IMR-90 (cell line): ENCODE data around the gene PSORS1C2. TPM values are rescaled to one million over a fixed set of nuclear protein-coding genes. Genes with fewer than 3 reads are reported as not detected.

Experiments used
- ATAC-seq: fragments of 200-7000 bp; cut with Tn5 transposase; 2 replicates; pipeline ENCODE4 v1.9.1; 2020; ENCODE audit warnings: low read depth, mild to moderate bottlenecking, moderate library complexity
- BruUV-seq: library from RNA; stranded (reverse); fragments of 400-500 nt; replicated peaks from 2 replicates; lab custom pipeline; 2021; lab: Mats Ljungman, UMichigan
- CTCF ChIA-PET: fragments of 300-600 bp; formaldehyde crosslinking; extraction: SDS; loops from one replicate; lab custom pipeline; 2021; ENCODE audit warnings: antibody characterized with exemption; lab: Yijun Ruan, JAX
- POLR2A ChIA-PET: fragments of 300-600 bp; sonication (Branson Sonifier 250); formaldehyde crosslinking; loops from one replicate; lab custom pipeline; 2022; ENCODE audit warnings: antibody characterized with exemption; ENCODE audit not compliant: unreplicated experiment; lab: Charles Lee
- DNase-seq: peaks from one replicate; pipeline ENCODE4 v3.0.0; 2013
- H2AFZ ChIP-seq: replicated peaks from 2 replicates; pipeline ENCODE3; 2013; ENCODE audit warnings: low read length, mild to moderate bottlenecking; ENCODE audit not compliant: poor library complexity
- H2AK5ac ChIP-seq: 2 replicates; pipeline ENCODE4 v1.6.1; 2013; ENCODE audit warnings: low read depth, low read length, inconsistent platforms
- H2AK9ac ChIP-seq: replicated peaks from 2 replicates; pipeline ENCODE3; 2013; ENCODE audit warnings: mild to moderate bottlenecking, low read depth, low read length, moderate library complexity; ENCODE audit not compliant: poor library complexity
- H2BK120ac ChIP-seq: 2 replicates; pipeline ENCODE4 v1.6.1; 2013; ENCODE audit warnings: low read depth, low read length, inconsistent platforms
- H2BK15ac ChIP-seq: 3 replicates; pipeline ENCODE4 v1.6.1; 2013; ENCODE audit warnings: low read depth, low read length, inconsistent platforms
- H2BK20ac ChIP-seq: 2 replicates; pipeline ENCODE4 v1.6.1; 2013; ENCODE audit warnings: low read depth, mild to moderate bottlenecking, inconsistent platforms, low read length, moderate library complexity
- H2BK5ac ChIP-seq: 2 replicates; pipeline ENCODE4 v1.6.1; 2013; ENCODE audit warnings: mild to moderate bottlenecking, low read depth, low read length, inconsistent platforms; ENCODE audit not compliant: poor library complexity, severe bottlenecking
- H3K14ac ChIP-seq: replicated peaks from 2 replicates; pipeline ENCODE4 v1.6.1; 2013; ENCODE audit warnings: low read depth, low read length, inconsistent platforms
- H3K18ac ChIP-seq: 2 replicates; pipeline ENCODE4 v1.6.1; 2013; ENCODE audit warnings: low read depth, low read length, control low read depth
- H3K23ac ChIP-seq: 2 replicates; pipeline ENCODE4 v1.6.1; 2013; ENCODE audit warnings: low read depth, low read length, inconsistent platforms
- H3K27ac ChIP-seq: 2 replicates; pipeline ENCODE4 v1.5.1; 2013; ENCODE audit warnings: mild to moderate bottlenecking, control low read depth, low read length; ENCODE audit not compliant: insufficient read depth
- H3K27me3 ChIP-seq: 2 replicates; pipeline ENCODE4 v1.6.1; 2013; ENCODE audit warnings: low read length; ENCODE audit not compliant: control insufficient read depth, insufficient read depth
- H3K36me3 ChIP-seq: 2 replicates; pipeline ENCODE4 v1.6.1; 2013; ENCODE audit warnings: low read length, mixed read lengths; ENCODE audit not compliant: control insufficient read depth, insufficient read depth
- H3K4ac ChIP-seq: 2 replicates; pipeline ENCODE4 v1.6.1; 2013; ENCODE audit warnings: low read depth, low read length, inconsistent platforms
- H3K4me1 ChIP-seq: 2 replicates; pipeline ENCODE4 v1.6.1; 2013; ENCODE audit warnings: low read length, mixed read lengths; ENCODE audit not compliant: control insufficient read depth, insufficient read depth
- H3K4me2 ChIP-seq: 2 replicates; pipeline ENCODE4 v1.6.1; 2013; ENCODE audit warnings: low read depth, mild to moderate bottlenecking, control low read depth, low read length, moderate library complexity
- H3K4me3 ChIP-seq: 2 replicates; pipeline ENCODE4 v1.5.1; 2013; ENCODE audit warnings: low read depth, mild to moderate bottlenecking, control low read depth, low read length, moderate library complexity; ENCODE audit not compliant: insufficient read depth
- H3K56ac ChIP-seq: 2 replicates; pipeline ENCODE4 v1.6.1; 2013; ENCODE audit warnings: low read length, inconsistent platforms; ENCODE audit not compliant: insufficient read depth; ENCODE audit errors: extremely low read depth
- H3K79me1 ChIP-seq, 2 experiments: 2 replicates each; pipeline ENCODE4 v1.6.1; 2013; ENCODE audit warnings: low read length in 2 of 2, inconsistent platforms in 1 of 2, low read depth in 1 of 2
- H3K9ac ChIP-seq: 2 replicates; pipeline ENCODE4 v1.6.1; 2013; ENCODE audit warnings: low read depth, low read length, control low read depth
- H3K9me1 ChIP-seq: 2 replicates; pipeline ENCODE4 v1.6.1; 2013; ENCODE audit warnings: low read length, inconsistent platforms; ENCODE audit not compliant: insufficient read depth
- H3K9me3 ChIP-seq: 2 replicates; pipeline ENCODE4 v1.6.1; 2013; ENCODE audit warnings: low read length; ENCODE audit not compliant: control insufficient read depth, insufficient read depth
- H4K20me1 ChIP-seq: 2 replicates; pipeline ENCODE4 v1.6.1; 2013; ENCODE audit warnings: low read length, inconsistent platforms; ENCODE audit not compliant: insufficient read depth
- H4K5ac ChIP-seq: 2 replicates; pipeline ENCODE4 v1.6.1; 2013; ENCODE audit warnings: mild to moderate bottlenecking, low read depth, low read length, control low read depth
- H4K8ac ChIP-seq, 2 experiments: 2 replicates each; pipeline ENCODE4 v1.6.1; 2013; ENCODE audit warnings: low read depth in 2 of 2, low read length in 2 of 2, control low read depth in 1 of 2, inconsistent platforms in 1 of 2
- H4K91ac ChIP-seq: 2 replicates; pipeline ENCODE4 v1.6.1; 2013; ENCODE audit warnings: low read depth, low read length, inconsistent platforms; ENCODE audit not compliant: insufficient read depth
- BHLHE40 ChIP-seq: fragments of 150-350 bp; IDR thresholded peaks from 2 replicates; pipeline ENCODE4 v1.6.1; 2016; ENCODE audit warnings: mild to moderate bottlenecking, low read depth, low read length
- CHD1 ChIP-seq: IDR thresholded peaks from 2 replicates; pipeline ENCODE4 v1.6.1; 2012; ENCODE audit warnings: low read depth, low read length, improper control_type of control experiment
- CTCF ChIP-seq: conservative IDR thresholded peaks from 2 replicates; pipeline ENCODE4 v1.5.1; 2012; ENCODE audit warnings: mild to moderate bottlenecking, low read depth, low read length, improper control_type of control experiment
- FOS ChIP-seq: fragments of 150-350 bp; IDR thresholded peaks from 2 replicates; pipeline ENCODE4 v1.6.1; 2016; ENCODE audit warnings: low read depth, low read length
- MAFK ChIP-seq: IDR thresholded peaks from 2 replicates; pipeline ENCODE4 v1.6.1; 2012; ENCODE audit warnings: low read depth, low read length, improper control_type of control experiment
- MAZ ChIP-seq: IDR thresholded peaks from 2 replicates; pipeline ENCODE4 v1.6.1; 2012; ENCODE audit warnings: low read depth, mild to moderate bottlenecking, low read length, improper control_type of control experiment, moderate library complexity, borderline replicate concordance
- MXI1 ChIP-seq: IDR thresholded peaks from 2 replicates; pipeline ENCODE4 v1.6.1; 2012; ENCODE audit warnings: low read depth, mild to moderate bottlenecking, low read length, moderate library complexity, borderline replicate concordance
- POLR2A ChIP-seq: IDR thresholded peaks from 2 replicates; pipeline ENCODE4 v1.6.1; 2012; ENCODE audit warnings: mild to moderate bottlenecking, low read depth, low read length
- RAD21 ChIP-seq: IDR thresholded peaks from 2 replicates; pipeline ENCODE4 v1.6.1; 2012; ENCODE audit warnings: low read length, improper control_type of control experiment
- RCOR1 ChIP-seq: IDR thresholded peaks from 2 replicates; pipeline ENCODE4 v1.6.1; 2012; ENCODE audit warnings: mild to moderate bottlenecking, low read length, improper control_type of control experiment; ENCODE audit not compliant: insufficient replicate concordance
- WGBS, 2 experiments: methylation state at CpG; one replicate each; pipeline versions ENCODE4 v1.1.5 to v1.1.7; 2013; ENCODE audit warnings: missing lambda C conversion rate in 2 of 2; ENCODE audit not compliant: insufficient read length in 1 of 2; ENCODE audit errors: extremely low coverage in 2 of 2; 5-methylcytosine and 5-hydroxymethylcytosine counted together
- dilution Hi-C: fragments of 300-500 bp; cut with HindIII; formaldehyde crosslinking; loops from one replicate; pipeline ENCODE4 v1.14.3; 2018; ENCODE audit warnings: low sequenced_read_pairs; ENCODE audit not compliant: unreplicated experiment
- in situ Hi-C: fragments of 300-500 bp; cut with MboI; formaldehyde crosslinking; loops from 3 replicates; pipeline ENCODE4 v1.14.3; 2019; ENCODE audit warnings: low sequenced_read_pairs, inconsistent platforms, mixed read lengths
- intact Hi-C: fragments of 100-400 bp; cut with micrococcal nuclease; formaldehyde crosslinking; loops from 2 replicates; pipeline ENCODE4 v1.10.0; 2022
- polyA plus RNA-seq, 3 experiments: library from polyadenylated mRNA; depleted of rRNA; stranded (reverse); fragments of >200 nt; gene quantifications; 2 replicates each; pipeline ENCODE4 v1.2.3, GENCODE V29; 2012; ENCODE audit warnings: low replicate concordance in 1 of 3
- total RNA-seq: library from RNA; depleted of rRNA; stranded (reverse); fragments of >200 nt; gene quantifications from 2 replicates; pipeline ENCODE4 v1.2.3, GENCODE V29; 2012
- TF ChIP-seq, protein P1 (sequence below): fragments of 150-350 bp; IDR thresholded peaks from 2 replicates; pipeline ENCODE4 v1.6.1; 2016; ENCODE audit warnings: low read depth, mild to moderate bottlenecking, low read length, moderate library complexity, borderline replicate concordance

Gene PSORS1C2
- total and polyA plus RNA-seq, 2 of the 4 experiments (the other 2 are of a cell fraction): not detected

DNA sequence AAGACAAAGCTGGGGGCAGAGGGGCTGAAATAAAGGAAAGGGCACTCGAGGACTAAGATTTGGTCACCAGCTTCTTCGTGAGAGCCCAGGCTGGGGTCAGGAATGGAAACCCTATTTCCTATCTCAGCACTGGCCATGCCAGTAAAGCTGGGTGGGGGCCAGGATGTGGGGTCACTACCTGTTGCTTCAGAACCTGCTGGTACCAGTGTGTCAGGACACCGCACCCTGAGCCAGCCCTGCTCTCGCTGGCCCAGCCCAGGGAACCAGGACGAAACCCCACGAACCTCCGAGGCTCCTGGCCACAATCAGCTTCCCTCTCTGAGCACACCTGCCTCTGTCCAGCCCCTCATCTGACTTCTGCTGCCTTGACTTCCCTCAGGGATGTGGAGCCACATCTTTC, 20.7 kb downstream of the PSORS1C2 start:
- Histone ChIP-seq H3K4me3 (no peak overlapping the region), H2AK9ac (peak overlapping the region; percentile 35), H4K8ac (no peak overlapping the region), H3K9me3 (no peaks in the 10 kb centered on the region), H4K91ac (no peak overlapping the region), H4K20me1 (no peaks in the 10 kb centered on the region), H2AK5ac (no peak overlapping the region), H2BK5ac (no peak overlapping the region), H2BK15ac (no peak overlapping the region), H3K27ac (no peak overlapping the region), H3K27me3 (peaks cover 3% of the 10 kb centered on the region; the same call in 1 of the 2 replicates), H3K79me1 (peaks cover 0 to 9% of the 10 kb centered on the region in 2 experiments; a peak in 2 of 4 replicates), H2BK120ac (no peak overlapping the region), H3K36me3 (no peaks in the 10 kb centered on the region), H3K9ac (no peak overlapping the region), H2AFZ (no peak overlapping the region), H3K14ac (no peak overlapping the region), H2BK20ac (no peak overlapping the region), H3K4ac (no peak overlapping the region), H3K18ac (no peak overlapping the region), H3K9me1 (peaks cover 15% of the 10 kb centered on the region), H3K4me1 (peaks cover 13% of the 10 kb centered on the region), H3K56ac (no peak overlapping the region), H3K23ac (no peak overlapping the region), H4K5ac (no peak overlapping the region), H3K4me2 (no peak overlapping the region)
- BruUV-seq: no TSS peak
- 100% methylated on average over 3 of the region's 7 CpGs; no CpG with 5 or more reads in 1 of the 2 experiments for WGBS, 2 experiments
- POLR2A ChIA-PET: no interaction called here
- CTCF ChIA-PET: interaction anchor here (0.6 kb wide), 1 partner anchor 27 kb away, joined by 5 read pairs; no protein-coding TSS in a partner anchor
- intact Hi-C loops (no loop called here), dilution Hi-C loops (no loop called here), in situ Hi-C loops (no loop called here)
- ATAC-seq (no peak), DNase-seq (no peak)
- TF ChIP-seq BHLHE40 (no peak), MAZ (no peak), CHD1 (no peak), FOS (no peak), MXI1 (no peak), POLR2A (no peak), MAFK (no peak), CTCF (no peak), RCOR1 (no peak), RAD21 (no peak)
- TF ChIP-seq, protein P1, sequence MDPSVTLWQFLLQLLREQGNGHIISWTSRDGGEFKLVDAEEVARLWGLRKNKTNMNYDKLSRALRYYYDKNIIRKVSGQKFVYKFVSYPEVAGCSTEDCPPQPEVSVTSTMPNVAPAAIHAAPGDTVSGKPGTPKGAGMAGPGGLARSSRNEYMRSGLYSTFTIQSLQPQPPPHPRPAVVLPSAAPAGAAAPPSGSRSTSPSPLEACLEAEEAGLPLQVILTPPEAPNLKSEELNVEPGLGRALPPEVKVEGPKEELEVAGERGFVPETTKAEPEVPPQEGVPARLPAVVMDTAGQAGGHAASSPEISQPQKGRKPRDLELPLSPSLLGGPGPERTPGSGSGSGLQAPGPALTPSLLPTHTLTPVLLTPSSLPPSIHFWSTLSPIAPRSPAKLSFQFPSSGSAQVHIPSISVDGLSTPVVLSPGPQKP: no peak
